ENCODE measurements around the gene NCK2. TPM values are rescaled to one million over a fixed set of nuclear protein-coding genes. Genes with fewer than 3 reads are reported as not detected.

Gene NCK2
- total RNA-seq, 4 donors from 2014 or later: 14.7 to 47.5 (median 29.3) TPM

DNA sequence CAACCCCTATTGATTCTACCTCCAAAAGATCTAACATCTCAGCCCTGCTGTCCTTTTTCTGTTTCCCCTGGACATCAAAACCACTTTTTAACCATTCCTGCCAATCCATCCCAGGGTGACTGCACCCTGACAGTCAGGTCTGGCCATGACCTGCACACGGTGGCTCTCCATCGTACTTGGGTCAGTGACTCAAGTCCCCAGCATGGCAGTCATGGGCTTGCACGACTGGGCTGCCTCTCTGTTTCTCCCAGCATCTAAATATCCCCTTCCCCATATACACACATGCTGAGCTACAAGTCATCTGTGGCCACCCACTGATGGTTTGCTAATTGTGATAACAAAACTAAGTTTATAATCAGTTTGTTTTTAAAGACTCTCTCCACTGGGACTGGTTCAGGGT is 6.6 kb downstream of the NCK2 start:
- H3K4me3 ChIP-seq: no peak overlapping the region
- H3K27ac ChIP-seq: no peak overlapping the region
- H3K27me3 ChIP-seq: no peaks in the 10 kb centered on the region
- H3K4me1 ChIP-seq: peaks cover 0 to 4% of the 10 kb centered on the region in 2 donors
- H3K9me3 ChIP-seq: no peaks in the 10 kb centered on the region
- TF ChIP-seq POLR2A (IDR thresholded peaks at IDR 0.05): no peak
- TF ChIP-seq, protein P1, sequence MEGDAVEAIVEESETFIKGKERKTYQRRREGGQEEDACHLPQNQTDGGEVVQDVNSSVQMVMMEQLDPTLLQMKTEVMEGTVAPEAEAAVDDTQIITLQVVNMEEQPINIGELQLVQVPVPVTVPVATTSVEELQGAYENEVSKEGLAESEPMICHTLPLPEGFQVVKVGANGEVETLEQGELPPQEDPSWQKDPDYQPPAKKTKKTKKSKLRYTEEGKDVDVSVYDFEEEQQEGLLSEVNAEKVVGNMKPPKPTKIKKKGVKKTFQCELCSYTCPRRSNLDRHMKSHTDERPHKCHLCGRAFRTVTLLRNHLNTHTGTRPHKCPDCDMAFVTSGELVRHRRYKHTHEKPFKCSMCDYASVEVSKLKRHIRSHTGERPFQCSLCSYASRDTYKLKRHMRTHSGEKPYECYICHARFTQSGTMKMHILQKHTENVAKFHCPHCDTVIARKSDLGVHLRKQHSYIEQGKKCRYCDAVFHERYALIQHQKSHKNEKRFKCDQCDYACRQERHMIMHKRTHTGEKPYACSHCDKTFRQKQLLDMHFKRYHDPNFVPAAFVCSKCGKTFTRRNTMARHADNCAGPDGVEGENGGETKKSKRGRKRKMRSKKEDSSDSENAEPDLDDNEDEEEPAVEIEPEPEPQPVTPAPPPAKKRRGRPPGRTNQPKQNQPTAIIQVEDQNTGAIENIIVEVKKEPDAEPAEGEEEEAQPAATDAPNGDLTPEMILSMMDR (IDR thresholded peaks at IDR 0.05): no peak
- no peak for DNase-seq
- intact Hi-C loops (cut with DNase I; ENCODE audit: low total_unique reads): no loop called here
- H3K36me3 ChIP-seq: no peaks in the 10 kb centered on the region

DNA sequence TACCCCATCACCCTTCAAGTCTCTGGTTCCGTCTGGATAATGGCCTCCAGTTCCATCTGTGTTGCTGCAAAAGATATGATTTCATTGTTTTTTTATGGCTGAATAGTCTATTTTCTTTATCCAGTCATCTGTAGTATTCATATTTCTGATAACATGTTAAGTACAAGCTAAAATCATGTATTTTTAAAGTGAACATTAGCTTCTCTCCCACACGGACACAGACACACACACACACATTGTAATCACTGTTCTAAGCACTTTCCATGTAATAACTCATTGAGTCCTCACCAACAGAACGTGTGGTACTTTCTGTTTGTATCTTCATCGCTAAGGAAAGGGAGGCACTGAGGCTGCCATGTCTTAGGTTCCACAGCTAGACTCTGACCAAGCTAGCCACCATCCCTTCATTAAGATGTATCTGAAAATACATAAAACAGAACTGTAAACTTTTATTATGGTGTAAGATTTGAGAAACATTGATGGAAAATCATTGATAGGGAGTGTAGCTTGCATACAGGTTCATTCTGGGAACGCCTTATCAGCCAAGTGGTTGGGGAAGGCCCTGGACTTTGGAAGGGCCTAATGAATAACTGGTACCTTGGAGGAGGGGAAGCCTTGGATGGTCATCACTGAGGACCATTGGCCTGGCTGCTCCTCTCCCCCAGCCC is 8.1 kb downstream of the NCK2 start:
- no peak for DNase-seq
- H3K4me1 ChIP-seq: no peaks in the 10 kb centered on the region
- intact Hi-C loops (cut with DNase I; ENCODE audit: low total_unique reads): no loop called here

GRCh38 chr2:105753380-105753779 is 8.7 kb downstream of the NCK2 start:
- DNase-seq: no peak
- H3K27me3 ChIP-seq: no peaks in the 10 kb centered on the region
- no peaks in the 10 kb centered on the region for H3K9me3 ChIP-seq
- H3K4me3 ChIP-seq: no peak overlapping the region
- intact Hi-C loops (cut with DNase I; ENCODE audit: low total_unique reads): no loop called here
- no peaks in the 10 kb centered on the region for H3K4me1 ChIP-seq
- H3K27ac ChIP-seq: no peak overlapping the region
- H3K36me3 ChIP-seq: no peaks in the 10 kb centered on the region
- TF ChIP-seq, protein P1 (IDR thresholded peaks at IDR 0.05): no peak
- no peak for TF ChIP-seq POLR2A (IDR thresholded peaks at IDR 0.05)

More for the DNA sequence above, 8.1 kb downstream of the NCK2 start:
- H3K27me3 ChIP-seq: no peaks in the 10 kb centered on the region
- TF ChIP-seq POLR2A (IDR thresholded peaks at IDR 0.05): no peak
- TF ChIP-seq, protein P1 (IDR thresholded peaks at IDR 0.05): no peak
- no peak overlapping the region for H3K27ac ChIP-seq
- no peaks in the 10 kb centered on the region for H3K36me3 ChIP-seq
- no peak overlapping the region for H3K4me3 ChIP-seq
- H3K9me3 ChIP-seq: no peaks in the 10 kb centered on the region

DNA sequence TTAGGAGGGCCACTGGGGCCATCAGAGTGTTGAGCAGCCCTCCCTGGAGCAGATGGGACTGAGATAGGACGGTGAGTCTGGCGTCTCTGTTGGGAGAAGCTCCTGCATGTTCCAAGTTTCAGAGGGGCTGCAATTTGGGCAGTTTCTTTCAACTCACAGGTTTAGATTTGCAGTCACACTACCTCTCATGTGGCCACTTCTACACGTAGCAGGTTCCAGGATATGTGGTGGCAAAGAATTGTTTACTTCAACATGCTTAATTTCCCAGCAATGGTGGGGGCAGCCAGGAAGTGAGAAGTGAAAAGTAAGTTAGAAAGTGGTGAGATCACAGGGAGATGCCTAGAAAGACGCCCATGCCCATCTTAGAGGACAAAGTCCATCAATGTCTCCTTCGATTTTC is 9.3 kb downstream of the NCK2 start:
- Histone ChIP-seq H3K4me1 (no peaks in the 10 kb centered on the region), H3K27me3 (no peaks in the 10 kb centered on the region), H3K9me3 (no peaks in the 10 kb centered on the region), H3K27ac (no peak overlapping the region), H3K36me3 (no peaks in the 10 kb centered on the region), H3K4me3 (no peak overlapping the region)
- TF ChIP-seq, protein P1 (IDR thresholded peaks at IDR 0.05): no peak
- TF ChIP-seq POLR2A (IDR thresholded peaks at IDR 0.05): no peak
- no peak for DNase-seq
- intact Hi-C loops (cut with DNase I; ENCODE audit: low total_unique reads): no loop called here

GRCh38 chr2:105754994-105755393 is 10.3 kb downstream of the NCK2 start:
- intact Hi-C loops (cut with DNase I; ENCODE audit: low total_unique reads): no loop called here
- Histone ChIP-seq H3K27me3 (no peaks in the 10 kb centered on the region), H3K27ac (peak overlapping the region in 1 of 2 donors; percentile 12), H3K36me3 (no peaks in the 10 kb centered on the region), H3K9me3 (no peaks in the 10 kb centered on the region), H3K4me3 (no peak overlapping the region), H3K4me1 (no peaks in the 10 kb centered on the region)
- TF ChIP-seq, protein P1 (IDR thresholded peaks at IDR 0.05): no peak
- no peak for TF ChIP-seq POLR2A (IDR thresholded peaks at IDR 0.05)
- no peak for DNase-seq
